ENCODE data around the gene ANXA6. TPM values are rescaled to one million over a fixed set of nuclear protein-coding genes. Genes with fewer than 3 reads are reported as not detected.

ANXA6 gene
- total RNA-seq, 4 donors from 2014 or later, result 359 to 435 (median 375) TPM

- H3K4me3 ChIP-seq, result no peak overlapping the region
- H3K4me1 ChIP-seq, result peaks cover 0 to 31% (median 13%) of the 10 kb centered on the region in 3 donors
- 100% methylated on average over 1 of the region's 7 CpGs for WGBS, 2 donors (ENCODE audit: low coverage in 1 of 2)
- no peak overlapping the region for H3K27ac ChIP-seq
- no peak for TF ChIP-seq EP300 (IDR thresholded peaks at IDR 0.05)
- TF ChIP-seq POLR2A (IDR thresholded peaks at IDR 0.05), result no peak
- no peak for TF ChIP-seq POLR2AphosphoS5 (IDR thresholded peaks at IDR 0.05)
- no peak for TF ChIP-seq CTCF (IDR thresholded peaks at IDR 0.05)
- ATAC-seq, result no peak
- H3K36me3 ChIP-seq, result no peaks in the 10 kb centered on the region
- peaks cover 3% of the 10 kb centered on the region for H3K27me3 ChIP-seq
- no peaks in the 10 kb centered on the region for H3K9me3 ChIP-seq
These were observed 70.1 kb downstream of the ANXA6 start for GRCh38 chr5:151087486-151087885.

GRCh38 chr5:151086905-151087360, 70.6 kb downstream of the ANXA6 start:
- no peak for ATAC-seq
- H3K27ac ChIP-seq, result peak overlapping the region in 2 of 4 donors; percentile 9 to 74
- no peaks in the 10 kb centered on the region for H3K36me3 ChIP-seq

GRCh38 chr5:151086192-151086869, 71.2 kb downstream of the ANXA6 start:
- peaks cover 0 to 42% (median 13%) of the 10 kb centered on the region in 3 donors for H3K4me1 ChIP-seq
- 70% methylated on average over 6 of the region's 6 CpGs; no CpG with 5 or more reads in 1 of the 2 donors for WGBS, 2 donors (ENCODE audit: low coverage in 1 of 2)
- peak overlapping the region in 3 of 4 donors; percentile 46 to 74 (median 70) for H3K27ac ChIP-seq
- TF ChIP-seq POLR2A (IDR thresholded peaks at IDR 0.05), result no peak
- TF ChIP-seq EP300 (IDR thresholded peaks at IDR 0.05), result no peak
- H3K36me3 ChIP-seq, result no peaks in the 10 kb centered on the region
- no peak for ATAC-seq
- H3K27me3 ChIP-seq, result peaks cover 3% of the 10 kb centered on the region
- no peak overlapping the region for H3K4me3 ChIP-seq
- no peaks in the 10 kb centered on the region for H3K9me3 ChIP-seq

More at GRCh38 chr5:151086905-151087360, 70.6 kb downstream of the ANXA6 start:
- Histone ChIP-seq H3K9me3 (no peaks in the 10 kb centered on the region), H3K4me3 (no peak overlapping the region), H3K27me3 (peaks cover 3% of the 10 kb centered on the region), H3K4me1 (peaks cover 0 to 37% (median 13%) of the 10 kb centered on the region in 3 donors)
- TF ChIP-seq CTCF (IDR thresholded peaks at IDR 0.05), result no peak
- no peak for TF ChIP-seq POLR2AphosphoS5 (IDR thresholded peaks at IDR 0.05)
- TF ChIP-seq EP300 (IDR thresholded peaks at IDR 0.05), result no peak
- TF ChIP-seq POLR2A (IDR thresholded peaks at IDR 0.05), result no peak
- WGBS, 2 donors (ENCODE audit: low coverage in 1 of 2), result no CpG with 5 or more reads among the region's 10 CpGs

- no peak overlapping the region for H3K4me3 ChIP-seq
- TF ChIP-seq POLR2A (IDR thresholded peaks at IDR 0.05), result no peak
- TF ChIP-seq POLR2AphosphoS5 (IDR thresholded peaks at IDR 0.05), result no peak
- no peak for TF ChIP-seq EP300 (IDR thresholded peaks at IDR 0.05)
- no peak for TF ChIP-seq CTCF (IDR thresholded peaks at IDR 0.05)
- H3K27me3 ChIP-seq, result peaks cover 3% of the 10 kb centered on the region
- peak; percentile 69 for ATAC-seq
- H3K27ac ChIP-seq, result peak overlapping the region in 3 of 4 donors; percentile 46 to 74 (median 70)
- peaks cover 0 to 42% (median 13%) of the 10 kb centered on the region in 3 donors for H3K4me1 ChIP-seq
- no peaks in the 10 kb centered on the region for H3K9me3 ChIP-seq
- 20 to 43% methylated on average over 6 of the region's 9 CpGs for WGBS, 2 donors (ENCODE audit: low coverage in 1 of 2)
- H3K36me3 ChIP-seq, result no peaks in the 10 kb centered on the region
These were observed 72.0 kb downstream of the ANXA6 start for GRCh38 chr5:151085517-151086041.

DNA sequence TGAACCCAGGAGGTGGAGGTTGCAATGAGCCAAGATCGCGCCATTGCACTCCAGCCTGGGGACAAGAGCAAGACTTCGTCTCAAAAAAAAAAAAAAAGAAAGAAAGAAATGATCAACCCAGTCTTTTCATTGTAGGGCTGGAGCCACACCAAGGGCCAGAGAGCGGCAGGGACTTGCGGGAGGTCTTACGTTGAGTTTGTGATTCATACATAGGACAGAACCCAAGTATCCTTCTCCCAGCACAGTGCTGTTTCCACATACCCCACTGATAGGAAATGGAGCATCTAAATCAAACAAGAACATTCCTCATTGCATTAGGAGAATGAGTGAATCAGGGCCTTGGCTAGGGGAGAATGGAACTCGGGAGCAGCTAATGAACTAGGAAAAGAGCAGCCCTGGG, 73.2 kb downstream of the ANXA6 start:
- Histone ChIP-seq H3K36me3 (no peaks in the 10 kb centered on the region), H3K27ac (peak overlapping the region in 1 of 4 donors; percentile 74), H3K4me3 (no peak overlapping the region), H3K27me3 (peaks cover 2% of the 10 kb centered on the region), H3K9me3 (no peaks in the 10 kb centered on the region), H3K4me1 (peaks cover 0 to 51% (median 18%) of the 10 kb centered on the region in 3 donors)
- TF ChIP-seq CTCF (IDR thresholded peaks at IDR 0.05) (no peak), POLR2AphosphoS5 (IDR thresholded peaks at IDR 0.05) (no peak), POLR2A (IDR thresholded peaks at IDR 0.05) (no peak), EP300 (IDR thresholded peaks at IDR 0.05) (no peak)
- WGBS, 2 donors (ENCODE audit: low coverage in 1 of 2), result 87 to 91% methylated on average over 4 of the region's 7 CpGs
- no peak for ATAC-seq

All from gastroesophageal sphincter (tissue), 4 donors.